Dedifferentiated amniotic fluid mesenchymal stem cell (primary cell): Measurements from ENCODE around the gene PLEKHA5.
"Not testable (repeated sequence)": the region's sequence is repeated elsewhere in the genome, so short reads cannot be mapped to it uniquely, and the experiment has no call there.

Source experiments
- DNase-seq: peaks from one replicate; pipeline ENCODE4 v3.0.0-alpha.2; 2016; ENCODE audit errors: extremely low spot score

Gene PLEKHA5

DNA sequence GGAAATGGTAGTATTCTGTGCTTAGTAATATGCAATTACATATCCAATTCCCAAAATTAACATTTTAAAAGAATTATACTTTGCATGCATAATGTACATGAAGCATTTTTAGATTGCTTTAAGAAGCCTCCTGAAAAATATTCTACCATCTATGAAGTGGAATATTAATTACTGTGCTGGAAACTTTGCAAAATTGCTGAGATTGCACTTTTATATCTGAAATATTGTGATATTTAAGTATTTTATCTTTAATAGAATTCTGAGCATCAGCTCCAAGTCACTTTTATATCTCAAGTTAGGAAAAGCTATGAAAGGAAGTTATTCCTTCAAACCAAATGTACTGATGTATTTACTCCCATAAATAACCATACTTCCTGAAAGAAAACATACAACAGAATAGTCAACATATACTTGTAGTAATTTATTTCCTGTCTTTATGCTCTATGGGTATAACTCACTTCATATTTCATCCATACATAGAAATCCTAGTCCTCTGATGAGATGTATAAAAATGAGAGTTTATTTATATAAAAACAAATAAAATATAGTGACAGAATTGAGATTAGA lies 152.7 kb downstream of the PLEKHA5 start:
- DNase-seq, result no peak

DNA sequence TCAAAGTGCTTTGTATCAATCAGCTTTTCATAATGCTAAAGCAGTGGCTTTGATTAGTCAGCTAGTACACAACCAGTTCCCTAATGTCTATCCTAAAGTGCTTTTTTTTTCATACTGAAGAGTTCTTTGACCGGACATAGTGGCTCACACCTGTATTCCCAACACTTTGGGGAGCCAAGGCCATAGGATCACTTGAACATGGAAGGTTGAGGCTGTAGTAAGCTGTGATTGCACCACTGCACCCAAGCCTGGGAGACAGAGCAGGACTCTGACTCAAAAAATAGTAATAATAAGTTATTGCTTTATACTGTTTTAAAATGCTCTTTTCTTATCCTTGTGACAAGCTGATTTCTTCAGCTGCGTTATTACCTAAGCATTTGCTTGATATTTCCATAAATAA lies 155.1 kb downstream of the PLEKHA5 start:
- no peak for DNase-seq

DNA sequence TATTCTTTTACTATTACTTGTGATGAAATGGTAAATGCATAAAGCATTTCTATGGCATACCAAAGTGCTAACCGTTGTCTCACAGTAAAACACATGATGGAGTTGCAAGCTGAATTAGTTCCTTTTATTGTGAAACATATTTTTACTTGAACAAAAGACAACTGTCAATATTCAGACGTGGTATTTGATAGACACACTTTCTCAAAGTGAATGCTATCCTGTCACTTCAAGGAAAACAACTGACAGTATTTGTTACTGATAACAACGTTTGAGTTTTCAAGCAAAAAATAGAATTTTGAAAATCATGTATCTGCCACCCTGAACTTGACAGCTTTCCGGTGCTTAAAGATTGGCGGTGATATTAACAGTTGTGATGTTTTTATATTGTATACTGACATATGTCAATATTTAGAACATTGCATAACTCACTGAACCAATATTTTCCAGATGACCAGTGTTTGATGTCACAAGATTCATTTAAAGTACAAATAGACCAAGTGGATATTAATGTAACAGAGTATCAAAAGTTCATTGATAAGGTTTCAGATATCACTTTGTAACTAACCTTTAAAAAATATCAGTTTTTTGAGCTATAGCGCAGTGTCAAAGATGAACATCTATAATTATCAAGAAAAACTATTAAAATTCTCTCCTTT lies 156.4 kb downstream of the PLEKHA5 start:
- no peak for DNase-seq

DNA sequence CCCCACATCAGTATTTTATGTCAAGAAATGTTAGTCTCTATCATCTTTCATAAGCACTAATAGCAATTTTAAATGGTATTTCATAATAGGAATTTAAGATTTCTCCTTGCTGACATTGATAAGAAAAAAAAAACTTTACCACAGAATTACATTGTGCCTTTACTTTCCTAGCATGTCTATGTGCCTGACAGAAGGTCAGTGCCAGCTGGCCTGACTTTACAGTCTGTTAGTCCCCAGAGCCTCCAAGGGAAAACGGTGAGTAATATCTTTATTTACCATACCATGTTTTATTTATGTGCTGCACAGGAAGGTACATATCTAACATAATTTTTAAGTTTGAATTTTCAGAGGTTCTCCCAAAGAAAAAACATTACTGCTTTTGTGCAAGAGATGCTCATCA lies 157.8 kb downstream of the PLEKHA5 start:
- no peak for DNase-seq

DNA sequence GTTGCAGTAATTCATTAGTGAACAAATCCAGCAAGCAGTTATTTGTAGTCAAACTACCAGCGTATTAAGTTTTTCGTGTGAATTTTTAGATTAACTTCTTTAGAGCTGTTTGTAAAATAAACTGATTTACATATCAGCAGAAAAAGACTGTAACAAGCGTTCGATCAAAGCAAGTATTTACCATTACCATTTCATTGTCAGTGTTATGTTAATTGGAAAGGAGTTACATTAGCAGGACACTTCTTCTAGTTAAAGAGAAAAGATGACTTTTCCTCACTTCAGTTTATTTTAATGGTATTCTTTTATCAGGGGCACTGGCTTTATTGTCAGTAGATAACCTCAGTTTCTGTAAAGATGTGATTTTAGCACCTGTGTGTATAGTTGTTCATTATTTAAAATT lies 158.6 kb downstream of the PLEKHA5 start:
- DNase-seq, result no peak

DNA sequence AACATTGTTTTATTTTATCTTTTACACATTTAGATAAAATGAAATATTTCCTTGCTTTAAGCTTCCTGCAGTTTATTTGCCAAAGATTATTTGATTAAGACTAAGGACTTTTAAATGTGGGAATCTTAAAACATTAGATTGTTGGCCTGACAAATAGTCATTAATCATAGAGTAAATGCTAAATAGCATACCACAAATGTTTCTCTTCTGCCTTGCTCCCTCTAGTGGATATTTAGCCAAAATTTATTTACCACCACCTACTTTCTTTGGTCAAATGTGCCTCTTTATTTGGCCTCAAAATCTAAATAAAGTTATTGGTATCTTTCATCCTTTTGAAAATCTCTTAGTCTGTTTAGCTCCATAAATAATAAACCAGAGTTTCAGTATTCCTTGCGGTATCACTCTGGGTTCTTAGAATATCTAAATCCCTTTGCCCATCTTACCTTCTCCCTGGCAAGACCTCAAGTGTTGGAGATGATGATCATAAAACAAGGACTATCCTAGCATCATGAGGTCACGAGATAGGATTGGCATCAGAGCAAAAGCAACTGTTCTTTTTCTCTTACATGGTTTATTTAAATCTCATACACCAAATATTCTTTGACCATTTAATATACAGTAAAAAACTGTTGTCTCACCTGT lies 159.2 kb downstream of the PLEKHA5 start:
- DNase-seq, result peak; percentile 54

DNA sequence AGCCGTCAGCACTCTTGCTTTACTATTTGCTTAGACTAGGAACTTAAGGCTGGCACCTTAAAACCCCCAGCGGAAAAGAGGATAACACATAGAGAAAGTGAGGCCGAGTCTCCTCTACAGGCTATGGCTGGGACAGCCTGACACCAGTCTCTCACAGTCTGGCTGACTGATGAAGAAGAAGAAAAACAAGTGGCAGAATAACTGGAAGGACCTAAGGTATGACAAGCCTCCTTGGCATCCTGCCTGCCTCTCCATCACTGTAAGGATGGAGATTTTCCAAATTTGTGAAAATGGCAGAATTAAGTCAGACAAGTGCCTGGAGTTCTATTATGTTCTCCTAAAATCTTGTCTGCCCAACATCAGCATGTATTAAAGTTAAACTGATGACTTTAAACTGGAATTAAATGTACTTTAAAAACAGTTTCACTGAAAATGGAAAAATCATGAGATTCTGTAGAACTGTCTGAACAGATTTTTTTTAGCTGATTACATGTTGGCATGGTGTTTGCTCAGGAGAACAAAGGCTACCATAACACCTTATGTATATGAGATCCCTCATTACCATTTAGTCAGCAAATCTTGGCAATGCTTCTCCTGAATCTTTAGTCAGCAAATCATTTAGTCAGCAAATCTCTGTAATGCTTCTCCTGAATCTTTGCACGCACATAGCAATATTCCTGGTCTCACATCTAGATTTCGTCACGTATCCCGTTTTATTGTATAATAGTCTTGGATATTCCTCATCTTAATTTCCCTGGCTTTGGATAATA lies 169.5 kb downstream of the PLEKHA5 start:
- no peak for DNase-seq

DNA sequence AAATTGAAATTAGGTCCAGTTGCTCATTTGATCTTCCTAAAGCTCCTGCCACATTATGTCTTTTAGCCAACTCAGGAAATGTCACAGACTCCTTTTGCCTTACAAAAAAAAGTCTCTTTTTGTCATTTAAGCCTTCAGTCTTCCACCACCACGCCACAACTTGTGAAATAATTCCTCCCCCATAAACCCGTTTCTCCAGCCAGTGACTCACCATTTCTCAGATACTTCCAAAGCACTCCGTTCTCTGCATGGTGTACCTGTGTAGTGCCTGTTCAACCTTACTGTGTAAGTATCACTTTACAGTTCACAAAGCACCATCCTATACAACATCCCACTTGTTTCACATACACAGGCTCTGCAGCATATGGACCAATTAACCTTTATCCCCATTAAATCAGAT lies 170.2 kb downstream of the PLEKHA5 start:
- DNase-seq, result no peak

DNA sequence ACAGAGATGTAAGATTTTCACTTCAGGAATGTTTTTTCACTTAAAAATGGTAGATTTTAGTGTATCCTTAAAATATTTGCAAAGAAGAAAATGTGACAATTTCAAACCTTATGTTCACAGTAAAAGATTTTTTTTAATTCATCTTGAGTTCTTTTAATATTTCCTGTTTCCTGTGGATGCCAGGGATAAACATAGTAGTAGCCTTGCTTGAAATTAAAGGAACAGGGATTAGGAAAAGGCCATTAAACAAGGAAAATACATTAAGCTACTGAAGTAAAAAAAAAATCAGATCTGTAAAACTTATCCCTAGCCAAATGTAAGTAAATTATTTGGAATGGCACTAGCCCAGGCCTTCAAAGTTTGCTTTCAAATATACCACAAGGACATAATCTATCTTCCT lies 171.7 kb downstream of the PLEKHA5 start:
- DNase-seq, result no peak

DNA sequence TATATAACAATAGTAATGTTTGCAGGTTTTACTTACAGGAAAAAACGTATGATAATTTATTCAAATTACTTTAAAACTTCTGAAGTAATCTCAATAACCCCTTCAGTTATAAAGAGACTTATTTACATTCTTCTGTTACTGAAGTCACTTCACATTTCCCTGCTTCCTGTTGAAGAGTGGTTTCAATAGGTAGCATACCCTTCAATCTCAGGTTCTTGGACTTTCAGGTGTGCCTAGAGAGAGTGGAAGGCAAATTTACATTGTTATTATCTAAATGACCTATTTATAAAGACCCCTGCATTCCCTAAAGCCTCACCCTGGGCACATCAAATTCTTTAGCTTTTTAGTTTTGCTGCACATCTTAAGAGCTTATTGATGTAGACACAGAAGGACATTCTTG lies 172.2 kb downstream of the PLEKHA5 start:
- DNase-seq, result no peak

DNA sequence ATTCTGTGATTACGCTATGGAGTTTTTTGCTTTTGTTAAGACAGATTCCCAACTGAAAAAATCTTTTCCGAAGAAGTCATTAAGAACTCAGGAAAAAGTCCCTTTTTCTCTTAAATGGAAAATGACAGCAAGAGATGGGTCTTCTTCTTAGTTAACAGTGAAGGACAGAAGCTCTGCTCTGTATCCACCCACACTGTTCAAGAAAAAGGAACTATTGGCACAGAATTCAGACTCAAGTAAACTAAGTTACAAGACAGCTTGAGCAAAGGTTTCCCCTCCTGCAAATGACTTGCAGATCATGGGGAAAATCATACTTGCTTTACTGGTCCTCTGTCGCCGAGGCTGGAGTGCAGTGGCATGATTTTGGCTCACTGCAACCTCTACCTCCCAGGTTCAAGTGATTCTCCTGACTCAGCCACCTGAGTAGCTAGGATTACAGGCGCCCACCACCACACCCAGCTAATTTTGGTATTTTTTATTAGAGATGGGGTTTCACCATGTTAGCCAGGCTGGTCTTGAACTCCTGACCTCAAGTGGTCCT lies 172.6 kb downstream of the PLEKHA5 start:
- DNase-seq, result no peak

DNA sequence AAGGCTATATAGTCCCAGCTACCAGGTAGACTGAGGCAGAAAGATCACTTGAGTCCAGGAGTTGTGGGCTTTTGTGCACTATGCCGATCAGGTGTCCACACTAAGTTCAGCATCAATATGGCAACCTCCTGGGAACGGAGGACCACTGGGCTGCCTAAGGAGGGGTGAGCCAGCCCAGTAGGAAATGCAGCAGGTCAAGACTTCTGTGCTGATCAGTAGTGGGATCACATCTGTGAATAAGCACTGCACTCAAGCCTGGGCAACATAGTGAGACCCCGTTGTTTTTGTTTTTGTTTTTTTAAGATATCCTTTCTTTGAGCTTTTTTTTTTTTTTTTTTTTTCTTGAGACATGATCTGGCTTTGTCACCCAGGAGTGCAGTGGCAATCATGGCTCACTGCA lies 174.0 kb downstream of the PLEKHA5 start:
- DNase-seq, result no peak

DNA sequence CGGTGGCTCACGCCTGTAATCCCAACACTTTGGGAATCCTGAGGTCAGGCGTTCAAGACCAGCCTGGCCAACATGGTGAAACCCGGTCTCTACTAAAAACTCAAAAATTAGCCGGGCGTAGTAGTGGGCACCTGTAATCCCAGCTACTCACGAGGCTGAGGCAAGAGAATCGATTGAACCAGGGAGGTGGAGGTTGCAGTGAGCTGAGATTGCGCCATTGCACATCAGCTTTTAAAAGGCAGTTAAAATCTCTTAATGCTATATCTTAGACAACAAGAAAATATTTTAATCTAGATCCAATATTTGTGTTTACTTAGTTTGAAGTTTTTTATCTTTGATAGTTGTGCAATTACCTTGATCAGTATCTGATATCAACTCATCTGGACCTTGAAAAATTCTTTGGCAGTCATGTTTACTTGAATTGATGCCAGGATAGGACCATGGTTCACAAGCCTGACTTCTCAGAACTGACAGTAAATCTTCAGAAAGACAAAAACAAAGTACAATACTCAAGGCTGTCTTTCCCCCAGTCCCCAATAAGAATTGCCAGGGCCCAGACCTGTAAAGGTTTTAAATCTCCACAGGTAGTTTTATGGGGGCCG lies 174.7 kb downstream of the PLEKHA5 start:
- no peak for DNase-seq

DNA sequence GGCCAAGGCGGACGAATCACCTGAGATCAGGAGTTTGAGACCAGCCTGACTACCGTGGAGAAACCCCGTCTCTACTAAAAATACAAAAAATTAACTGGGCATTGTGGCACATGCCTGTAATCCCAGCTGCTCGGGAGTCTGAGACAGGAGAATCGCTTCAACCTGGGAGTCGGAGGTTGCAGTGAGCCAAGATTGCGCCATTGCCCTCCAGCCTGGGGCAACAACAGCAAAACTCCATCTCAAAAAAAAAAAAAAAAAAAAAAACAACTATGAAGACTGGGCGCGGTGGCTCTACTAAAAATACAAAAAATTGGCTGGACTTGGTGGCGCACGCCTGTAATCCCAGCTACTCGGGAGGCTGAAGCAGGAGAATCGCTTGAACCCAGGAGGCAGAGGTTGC lies 176.1 kb downstream of the PLEKHA5 start:
- not testable (repeated sequence) for DNase-seq

DNA sequence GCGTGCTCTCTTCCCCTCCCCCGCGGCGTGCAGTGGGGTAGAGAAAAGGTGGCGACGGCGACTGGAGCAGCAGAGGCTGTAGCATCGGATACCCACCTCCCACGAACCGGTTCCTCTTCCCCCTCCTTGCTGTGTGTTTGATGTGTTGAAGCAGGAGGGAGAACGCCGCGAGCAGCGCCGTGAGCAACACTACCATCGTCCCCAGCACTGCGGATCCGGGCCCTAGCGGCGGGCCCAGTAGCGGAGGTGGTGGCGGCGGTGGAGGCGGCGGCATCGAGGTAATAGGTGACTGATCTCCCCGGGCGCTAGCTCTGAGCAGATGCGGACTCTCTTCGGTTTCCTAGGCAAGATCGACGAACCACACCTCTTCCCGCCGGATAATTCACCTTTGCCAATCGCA lies 176.8 kb downstream of the PLEKHA5 start:
- DNase-seq, result no peak

DNA sequence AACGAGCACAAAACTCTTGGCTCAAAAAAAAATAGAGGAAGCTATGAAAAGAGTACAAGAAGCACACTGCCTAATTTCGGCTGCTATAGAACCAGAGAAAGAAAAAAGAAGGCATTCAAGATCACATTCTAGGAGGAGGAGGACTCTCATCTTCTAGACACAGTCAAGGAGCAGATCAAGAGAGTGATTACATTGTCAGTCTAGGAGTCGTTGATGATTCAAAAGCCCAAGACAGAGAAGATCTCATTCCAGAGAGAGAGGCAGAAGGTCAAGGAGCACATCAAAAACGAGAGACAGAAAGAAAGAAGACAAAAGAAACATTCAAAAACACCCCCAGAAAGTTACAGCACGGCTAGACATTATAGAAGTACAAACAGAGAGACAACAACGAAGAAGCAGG lies 177.9 kb downstream of the PLEKHA5 start:
- DNase-seq, result no peak

DNA sequence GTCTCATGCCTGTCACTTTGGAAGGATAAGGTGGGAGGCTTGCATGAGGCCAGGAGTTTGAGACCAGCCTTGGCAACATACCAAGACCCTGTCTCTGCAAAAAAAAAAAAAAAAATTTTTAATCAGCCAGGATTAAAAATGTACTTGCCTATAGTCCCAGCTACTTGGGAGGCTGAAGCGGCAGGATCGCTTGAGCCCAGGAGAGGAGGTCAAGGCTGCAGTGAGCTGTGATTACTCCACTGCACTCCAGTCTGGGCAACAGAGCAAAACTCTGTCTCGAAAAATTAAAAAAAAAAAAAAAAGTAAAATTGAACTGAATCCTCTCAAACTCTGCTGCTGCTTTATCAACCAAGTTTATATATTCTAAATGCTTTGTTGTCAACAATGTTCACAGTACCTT lies 181.6 kb downstream of the PLEKHA5 start:
- DNase-seq, result no peak

DNA sequence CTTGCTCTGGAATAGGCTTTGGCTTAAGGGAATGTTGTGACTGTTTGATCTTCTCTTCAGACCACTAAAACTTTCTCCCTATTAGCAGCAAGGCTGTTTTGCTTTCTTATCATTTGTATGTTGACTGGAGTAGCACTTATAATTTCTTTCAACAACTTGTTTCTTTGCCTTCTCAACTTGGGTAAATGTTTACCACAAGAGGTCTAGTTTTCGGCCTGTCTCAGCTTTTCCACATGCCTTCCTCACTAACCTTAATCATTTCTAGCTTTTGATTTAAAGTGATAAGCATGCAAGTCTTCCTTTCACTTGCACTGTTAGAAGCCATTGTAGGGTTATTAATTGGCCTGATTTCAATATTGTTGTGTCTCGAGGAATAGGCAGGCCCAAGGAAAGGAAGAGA lies 183.1 kb downstream of the PLEKHA5 start:
- no peak for DNase-seq

DNA sequence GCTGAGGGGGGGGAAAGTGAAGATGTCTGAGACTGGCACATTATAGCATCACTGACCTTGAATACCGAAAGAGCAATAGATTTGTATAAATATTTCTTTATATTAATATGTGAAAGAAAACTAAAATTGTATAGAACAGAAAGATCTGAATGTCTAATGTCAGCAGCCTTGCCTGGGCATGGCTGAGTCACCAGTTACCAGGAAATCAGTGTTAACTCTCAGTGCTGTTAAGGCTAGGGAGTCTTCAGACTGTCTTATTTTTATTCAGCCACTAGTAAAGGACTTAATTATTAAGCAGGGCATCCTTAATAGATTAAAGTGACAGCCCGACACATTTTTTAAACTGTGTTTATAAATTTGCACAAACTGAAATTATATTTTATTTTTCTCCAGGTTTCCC lies 186.9 kb downstream of the PLEKHA5 start:
- DNase-seq, result no peak

DNA sequence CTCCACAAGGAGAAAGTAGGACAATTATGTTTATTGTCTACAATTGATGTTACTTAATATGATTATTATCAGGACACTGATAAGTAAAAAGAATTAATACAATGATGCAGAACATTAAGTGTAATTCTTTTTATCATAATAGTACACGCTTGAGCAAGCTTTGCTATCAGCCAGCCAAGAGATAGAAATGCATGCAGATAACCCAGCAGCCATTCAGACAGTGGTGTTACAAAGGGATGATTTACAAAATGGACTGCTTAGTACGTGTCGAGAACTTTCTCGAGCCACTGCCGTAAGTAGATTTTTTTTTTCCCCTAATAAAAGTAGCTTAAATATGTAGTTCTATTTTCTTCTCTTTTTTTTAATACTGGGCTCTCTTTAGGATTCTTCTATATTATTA lies 192.8 kb downstream of the PLEKHA5 start:
- DNase-seq, result no peak

DNA sequence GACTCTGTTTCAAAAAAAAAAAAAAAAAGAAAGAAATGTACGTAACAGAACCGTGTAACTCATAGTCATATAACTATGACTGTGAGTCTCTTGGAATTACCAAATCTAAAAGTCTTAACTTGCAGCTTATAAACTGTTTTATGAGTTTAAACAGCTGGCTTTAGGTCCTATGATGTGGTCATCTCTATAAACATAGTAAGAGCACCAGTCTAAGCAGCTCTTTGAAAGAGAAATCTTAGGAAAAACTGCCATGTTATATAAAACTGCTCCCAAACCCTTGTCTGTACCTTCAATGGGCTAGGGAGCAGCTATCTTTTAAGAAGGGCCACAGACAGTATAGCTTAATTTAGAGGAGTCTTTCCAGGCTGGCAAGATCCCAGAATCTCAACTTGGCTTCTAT lies 194.3 kb downstream of the PLEKHA5 start:
- DNase-seq, result no peak

DNA sequence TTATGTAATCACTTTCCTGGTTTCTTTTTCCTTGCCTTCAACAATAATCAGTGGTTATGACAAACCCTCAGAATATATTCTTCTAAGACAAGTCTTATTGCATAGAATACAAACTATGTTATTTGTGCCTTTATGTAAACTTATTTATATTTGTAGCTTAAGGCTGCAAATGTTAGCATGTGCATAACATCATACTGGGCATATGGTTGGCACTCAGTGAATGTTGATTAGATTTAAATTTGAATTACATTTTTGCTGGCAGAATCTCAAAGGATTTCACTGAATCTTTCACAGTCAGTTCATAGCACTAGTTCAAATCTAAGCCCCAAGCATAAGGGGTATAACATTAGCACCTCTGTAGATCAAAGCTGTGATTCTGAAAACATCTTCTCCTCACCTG lies 196.6 kb downstream of the PLEKHA5 start:
- DNase-seq, result no peak
